ENCODE measurements around the gene VEPH1. TPM values are rescaled to one million over a fixed set of nuclear protein-coding genes. Genes with fewer than 3 reads are reported as not detected.
A peak's percentile ranks its signal among the peaks of the same experiment; 100 is the strongest.
"Not testable (repeated sequence)": the region's sequence is repeated elsewhere in the genome, so short reads cannot be mapped to it uniquely, and the experiment has no call there.

Gene VEPH1
- total RNA-seq, 1 donor from 2014 or later, result 8.8 TPM

- no peak for DNase-seq (ENCODE audit: low read depth, low spot score)
- Mint-ChIP-seq H3K27me3 (ENCODE audit: low read depth) (no peaks in the 10 kb centered on the region), H3K4me1 (peaks cover 11% of the 10 kb centered on the region), H3K27ac (ENCODE audit: unreplicated experiment) (no peak overlapping the region), H3K4me3 (no peak overlapping the region), H3K36me3 (ENCODE audit: low read depth) (peaks cover 20% of the 10 kb centered on the region), H3K9me3 (peaks cover 22% of the 10 kb centered on the region)
- no peak for TF ChIP-seq CTCF (conservative IDR thresholded peaks at IDR 0.05)
Observed at GRCh38 chr3:157353652-157354051, 149.6 kb downstream of the VEPH1 start.

GRCh38 chr3:157351981-157352380 lies 151.2 kb downstream of the VEPH1 start:
- Mint-ChIP-seq H3K27me3 (ENCODE audit: low read depth) (no peaks in the 10 kb centered on the region), H3K4me1 (peaks cover 11% of the 10 kb centered on the region), H3K9me3 (peaks cover 26% of the 10 kb centered on the region), H3K4me3 (no peak overlapping the region), H3K36me3 (ENCODE audit: low read depth) (peaks cover 21% of the 10 kb centered on the region), H3K27ac (ENCODE audit: unreplicated experiment) (no peak overlapping the region)
- DNase-seq (ENCODE audit: low read depth, low spot score), result no peak
- peak; percentile 50 for TF ChIP-seq CTCF (conservative IDR thresholded peaks at IDR 0.05)

- H3K27ac Mint-ChIP-seq (ENCODE audit: unreplicated experiment); DNase-seq (ENCODE audit: low read depth, low spot score); H3K27me3 Mint-ChIP-seq (ENCODE audit: low read depth); H3K4me3 Mint-ChIP-seq; H3K4me1 Mint-ChIP-seq: not testable (repeated sequence)
- H3K36me3 Mint-ChIP-seq (ENCODE audit: low read depth), result peaks cover 21% of the 10 kb centered on the region
- peaks cover 26% of the 10 kb centered on the region for H3K9me3 Mint-ChIP-seq
Observed at GRCh38 chr3:157350651-157351050, 152.6 kb downstream of the VEPH1 start.

GRCh38 chr3:157348304-157349075 lies 154.7 kb downstream of the VEPH1 start:
- Mint-ChIP-seq H3K9me3 (peaks cover 23% of the 10 kb centered on the region), H3K36me3 (ENCODE audit: low read depth) (peaks cover 26% of the 10 kb centered on the region), H3K27ac (ENCODE audit: unreplicated experiment) (peak overlapping the region; percentile 57)
- H3K4me1 Mint-ChIP-seq; H3K27me3 Mint-ChIP-seq (ENCODE audit: low read depth); H3K4me3 Mint-ChIP-seq; DNase-seq (ENCODE audit: low read depth, low spot score): not testable (repeated sequence)

- H3K27ac Mint-ChIP-seq (ENCODE audit: unreplicated experiment), result no peak overlapping the region
- DNase-seq (ENCODE audit: low read depth, low spot score), result no peak
- H3K4me1 Mint-ChIP-seq, result no peaks in the 10 kb centered on the region
- TF ChIP-seq CTCF (conservative IDR thresholded peaks at IDR 0.05), result peak; percentile 45
- peaks cover 29% of the 10 kb centered on the region for H3K36me3 Mint-ChIP-seq (ENCODE audit: low read depth)
- peaks cover 25% of the 10 kb centered on the region for H3K9me3 Mint-ChIP-seq
- H3K27me3 Mint-ChIP-seq (ENCODE audit: low read depth), result no peaks in the 10 kb centered on the region
- no peak overlapping the region for H3K4me3 Mint-ChIP-seq
Observed at GRCh38 chr3:157347577-157348303, 155.5 kb downstream of the VEPH1 start.

- no peak for DNase-seq (ENCODE audit: low read depth, low spot score)
- Mint-ChIP-seq H3K36me3 (ENCODE audit: low read depth) (peaks cover 9% of the 10 kb centered on the region), H3K4me1 (peaks cover 44% of the 10 kb centered on the region), H3K4me3 (peak overlapping the region; percentile 12), H3K27ac (ENCODE audit: unreplicated experiment) (peak overlapping the region; percentile 95), H3K9me3 (peaks cover 7% of the 10 kb centered on the region), H3K27me3 (ENCODE audit: low read depth) (no peaks in the 10 kb centered on the region)
- no peak for TF ChIP-seq CTCF (conservative IDR thresholded peaks at IDR 0.05)
Observed at GRCh38 chr3:157336252-157337009, 166.8 kb downstream of the VEPH1 start.
